Measurements from ENCODE around the gene ZNF408.

ZNF408 gene

DNA sequence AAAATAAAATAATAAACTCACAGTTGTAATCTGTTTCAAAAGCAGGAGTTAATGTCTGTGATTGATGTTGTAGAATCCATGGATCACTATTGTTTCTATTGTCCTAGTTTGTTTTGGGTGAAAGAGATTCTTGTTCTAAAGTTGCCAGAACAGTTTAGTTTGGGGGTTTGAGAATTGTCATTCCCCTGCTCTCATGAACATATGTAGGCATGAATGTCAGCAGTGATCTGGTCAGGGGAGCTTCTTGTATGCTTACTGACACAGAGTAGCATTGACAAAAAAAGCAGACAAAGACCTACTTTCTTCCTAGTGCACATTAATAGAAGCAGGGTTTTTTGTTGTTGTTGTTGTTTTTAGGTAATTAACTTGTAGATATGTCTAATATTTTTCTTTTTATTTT, 39.0 kb upstream of the ZNF408 start:
- no peak overlapping the region for H3K27ac ChIP-seq (ENCODE audit: poor library complexity, severe bottlenecking)
- TF ChIP-seq, protein P1, sequence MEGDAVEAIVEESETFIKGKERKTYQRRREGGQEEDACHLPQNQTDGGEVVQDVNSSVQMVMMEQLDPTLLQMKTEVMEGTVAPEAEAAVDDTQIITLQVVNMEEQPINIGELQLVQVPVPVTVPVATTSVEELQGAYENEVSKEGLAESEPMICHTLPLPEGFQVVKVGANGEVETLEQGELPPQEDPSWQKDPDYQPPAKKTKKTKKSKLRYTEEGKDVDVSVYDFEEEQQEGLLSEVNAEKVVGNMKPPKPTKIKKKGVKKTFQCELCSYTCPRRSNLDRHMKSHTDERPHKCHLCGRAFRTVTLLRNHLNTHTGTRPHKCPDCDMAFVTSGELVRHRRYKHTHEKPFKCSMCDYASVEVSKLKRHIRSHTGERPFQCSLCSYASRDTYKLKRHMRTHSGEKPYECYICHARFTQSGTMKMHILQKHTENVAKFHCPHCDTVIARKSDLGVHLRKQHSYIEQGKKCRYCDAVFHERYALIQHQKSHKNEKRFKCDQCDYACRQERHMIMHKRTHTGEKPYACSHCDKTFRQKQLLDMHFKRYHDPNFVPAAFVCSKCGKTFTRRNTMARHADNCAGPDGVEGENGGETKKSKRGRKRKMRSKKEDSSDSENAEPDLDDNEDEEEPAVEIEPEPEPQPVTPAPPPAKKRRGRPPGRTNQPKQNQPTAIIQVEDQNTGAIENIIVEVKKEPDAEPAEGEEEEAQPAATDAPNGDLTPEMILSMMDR (IDR thresholded peaks at IDR 0.05; ENCODE audit: poor library complexity, severe bottlenecking), result no peak

DNA sequence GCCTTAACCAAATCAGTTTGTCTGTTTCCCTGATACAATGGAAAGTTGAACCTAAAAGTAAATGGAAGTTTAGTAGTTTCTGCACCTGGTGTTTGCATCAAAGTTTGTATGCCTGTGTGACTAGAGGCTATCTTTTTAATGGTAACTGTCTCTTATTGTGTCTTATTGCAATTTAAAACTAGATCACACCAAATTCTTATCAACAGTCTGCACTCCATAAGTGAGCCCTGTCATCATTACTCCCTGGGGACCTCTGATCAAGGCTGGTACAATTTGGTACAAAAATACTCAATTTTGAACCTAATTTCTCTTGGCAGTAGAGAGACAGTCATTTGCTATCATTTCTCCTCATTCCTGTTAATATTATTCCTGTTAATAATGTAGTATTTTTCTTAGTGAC, 38.5 kb upstream of the ZNF408 start:
- DNase-seq (ENCODE audit: low spot score) (no peak), ATAC-seq (ENCODE audit: low read depth) (no peak)
- Histone ChIP-seq H3K27ac (ENCODE audit: poor library complexity, severe bottlenecking) (no peak overlapping the region), H3K4me3 (ENCODE audit: severe bottlenecking) (no peak overlapping the region), H3K36me3 (ENCODE audit: low read depth) (peaks cover 64% of the 10 kb centered on the region), H3K9me3 (ENCODE audit: severe bottlenecking) (no peaks in the 10 kb centered on the region), H3K4me1 (ENCODE audit: insufficient read depth, poor library complexity, severe bottlenecking) (no peaks in the 10 kb centered on the region), H3K27me3 (ENCODE audit: insufficient read depth, poor library complexity, severe bottlenecking) (no peaks in the 10 kb centered on the region)
- TF ChIP-seq, protein P1 (IDR thresholded peaks at IDR 0.05; ENCODE audit: poor library complexity, severe bottlenecking), result no peak

More for the DNA sequence above, 39.0 kb upstream of the ZNF408 start:
- H3K4me1 ChIP-seq (ENCODE audit: insufficient read depth, poor library complexity, severe bottlenecking), result no peaks in the 10 kb centered on the region
- peaks cover 66% of the 10 kb centered on the region for H3K36me3 ChIP-seq (ENCODE audit: low read depth)
- DNase-seq (ENCODE audit: low spot score) (no peak), ATAC-seq (ENCODE audit: low read depth) (no peak)
- H3K4me3 ChIP-seq (ENCODE audit: severe bottlenecking), result no peak overlapping the region
- no peaks in the 10 kb centered on the region for H3K27me3 ChIP-seq (ENCODE audit: insufficient read depth, poor library complexity, severe bottlenecking)
- H3K9me3 ChIP-seq (ENCODE audit: severe bottlenecking), result no peaks in the 10 kb centered on the region

DNA sequence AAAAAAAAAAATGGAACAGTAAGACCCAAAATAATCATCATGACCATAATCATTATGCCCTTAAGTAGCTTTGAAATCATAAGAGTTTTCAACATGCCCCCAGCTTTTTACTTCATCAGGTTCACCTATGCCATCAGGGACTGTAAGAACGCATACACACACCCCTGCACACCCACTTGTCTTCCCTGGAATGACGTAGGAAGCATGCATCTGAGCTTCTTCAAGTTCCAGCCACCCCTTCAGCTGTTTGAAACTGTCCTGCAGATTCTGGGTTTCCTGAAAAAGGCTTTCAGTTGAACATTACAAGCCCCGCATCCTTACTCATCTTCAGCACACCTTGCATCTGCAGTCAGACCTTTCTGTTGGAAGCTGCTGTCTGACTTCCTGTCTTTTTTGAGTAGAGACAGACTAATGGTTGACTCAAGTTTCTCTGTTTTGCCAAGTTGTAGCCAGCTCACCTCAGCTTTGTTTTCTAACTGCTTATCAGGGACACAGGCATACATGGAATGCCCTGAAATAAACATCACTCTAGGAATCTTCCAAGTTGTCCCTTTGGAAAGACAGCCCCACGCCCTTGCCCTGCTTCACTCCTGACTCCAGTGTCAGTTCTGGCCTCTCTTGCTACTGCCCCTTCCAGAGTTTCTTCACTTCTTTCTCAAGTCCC, 37.4 kb upstream of the ZNF408 start:
- ATAC-seq (ENCODE audit: low read depth) (no peak), DNase-seq (ENCODE audit: low spot score) (no peak)
- H3K4me3 ChIP-seq (ENCODE audit: severe bottlenecking), result no peak overlapping the region
- H3K36me3 ChIP-seq (ENCODE audit: low read depth), result peaks cover 59% of the 10 kb centered on the region
- no peaks in the 10 kb centered on the region for H3K4me1 ChIP-seq (ENCODE audit: insufficient read depth, poor library complexity, severe bottlenecking)
- TF ChIP-seq, protein P1 (IDR thresholded peaks at IDR 0.05; ENCODE audit: poor library complexity, severe bottlenecking), result no peak
- no peak overlapping the region for H3K27ac ChIP-seq (ENCODE audit: poor library complexity, severe bottlenecking)
- H3K27me3 ChIP-seq (ENCODE audit: insufficient read depth, poor library complexity, severe bottlenecking), result no peaks in the 10 kb centered on the region
- H3K9me3 ChIP-seq (ENCODE audit: severe bottlenecking), result no peaks in the 10 kb centered on the region

DNA sequence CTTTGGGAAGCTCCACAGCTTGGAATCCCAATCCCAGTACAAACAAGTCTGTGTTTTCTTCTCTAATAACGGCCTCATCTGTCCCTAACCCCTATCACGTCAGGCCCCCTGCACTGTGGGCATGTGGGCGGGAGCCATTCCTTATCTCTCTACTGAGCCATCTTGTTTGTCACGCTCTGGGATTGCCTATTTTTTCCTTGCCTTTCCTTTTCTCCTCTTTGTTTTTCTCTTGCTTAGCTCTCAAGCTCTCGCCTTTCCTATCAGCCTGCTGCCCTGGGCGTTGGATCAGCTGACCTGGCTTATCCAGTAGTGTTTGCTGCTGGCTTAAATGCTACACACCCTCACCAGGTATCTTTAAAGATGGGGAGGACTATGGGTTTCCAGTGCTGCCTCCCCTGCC, 36.2 kb upstream of the ZNF408 start:
- H3K27me3 ChIP-seq (ENCODE audit: insufficient read depth, poor library complexity, severe bottlenecking), result no peaks in the 10 kb centered on the region
- no peak overlapping the region for H3K4me3 ChIP-seq (ENCODE audit: severe bottlenecking)
- ATAC-seq (ENCODE audit: low read depth), result no peak
- peaks cover 59% of the 10 kb centered on the region for H3K36me3 ChIP-seq (ENCODE audit: low read depth)
- H3K9me3 ChIP-seq (ENCODE audit: severe bottlenecking), result no peaks in the 10 kb centered on the region
- TF ChIP-seq, protein P1 (IDR thresholded peaks at IDR 0.05; ENCODE audit: poor library complexity, severe bottlenecking), result no peak
- no peak overlapping the region for H3K27ac ChIP-seq (ENCODE audit: poor library complexity, severe bottlenecking)
- no peak for DNase-seq (ENCODE audit: low spot score)
- no peaks in the 10 kb centered on the region for H3K4me1 ChIP-seq (ENCODE audit: insufficient read depth, poor library complexity, severe bottlenecking)

DNA sequence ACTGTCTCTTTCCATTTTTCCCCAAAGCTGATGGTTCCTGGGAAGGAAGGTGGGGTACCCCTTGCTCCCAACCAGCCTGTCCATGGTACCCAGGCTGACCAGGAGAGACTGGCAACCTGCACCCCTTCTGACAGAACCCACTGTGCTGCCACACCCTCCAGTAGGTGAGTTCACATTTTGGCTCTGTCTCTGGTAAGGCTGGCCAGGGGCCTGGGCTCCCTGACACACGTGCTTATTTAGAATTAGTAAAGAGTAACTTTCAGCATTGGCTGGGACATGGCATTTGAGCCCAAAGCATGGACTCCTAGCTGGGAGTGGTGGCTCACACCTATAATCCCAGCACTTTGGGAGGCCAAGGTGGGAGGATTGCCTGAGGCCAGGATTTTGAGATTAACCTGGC, 35.5 kb upstream of the ZNF408 start:
- Histone ChIP-seq H3K4me3 (ENCODE audit: severe bottlenecking) (no peak overlapping the region), H3K36me3 (ENCODE audit: low read depth) (peaks cover 58% of the 10 kb centered on the region), H3K9me3 (ENCODE audit: severe bottlenecking) (no peaks in the 10 kb centered on the region), H3K4me1 (ENCODE audit: insufficient read depth, poor library complexity, severe bottlenecking) (no peaks in the 10 kb centered on the region), H3K27ac (ENCODE audit: poor library complexity, severe bottlenecking) (no peak overlapping the region), H3K27me3 (ENCODE audit: insufficient read depth, poor library complexity, severe bottlenecking) (no peaks in the 10 kb centered on the region)
- no peak for DNase-seq (ENCODE audit: low spot score)
- TF ChIP-seq, protein P1 (IDR thresholded peaks at IDR 0.05; ENCODE audit: poor library complexity, severe bottlenecking), result no peak
- ATAC-seq (ENCODE audit: low read depth), result no peak

All from RWPE2 (cell line).